Stimulated activated CD4-positive, alpha-beta T cell treated with anti-CD3 and anti-CD28 coated beads, Interleukin-12 subunit alpha, Interleukin-12 subunit beta, amount 100 ng/mL, for 24 hours (primary cell): ENCODE data around the gene NTN3.
A peak's percentile ranks its signal among the peaks of the same experiment; 100 is the strongest.

ENCODE experiments used
- DNase-seq, 2 experiments: peaks; one replicate each; pipeline ENCODE4 v3.0.0-alpha.2; 2020; ENCODE audit warnings: low read depth in 2 of 2

NTN3 gene

GRCh38 chr16:2514333-2515179 is 43.5 kb downstream of the NTN3 start:
- no peak for DNase-seq

- no peak for DNase-seq
Measured at GRCh38 chr16:2515180-2515851, 44.2 kb downstream of the NTN3 start.

GRCh38 chr16:2516391-2517240 is 45.5 kb downstream of the NTN3 start:
- no peak for DNase-seq

- no peak for DNase-seq
Measured at GRCh38 chr16:2517954-2518605, 47.0 kb downstream of the NTN3 start.

- no peak for DNase-seq
Measured at GRCh38 chr16:2518823-2519710, 48.0 kb downstream of the NTN3 start.

GRCh38 chr16:2519711-2520080 is 48.6 kb downstream of the NTN3 start:
- no peak for DNase-seq

- peak; percentile 74 to 83 for DNase-seq
Measured at GRCh38 chr16:2520097-2520783, 49.1 kb downstream of the NTN3 start, which contains the start of gene AMDHD2. TSS of gene AMDHD2 (plus strand) at chr16:2520371. CDS start at chr16:2520459, 88 bp downstream.

GRCh38 chr16:2520784-2521531 is 49.9 kb downstream of the NTN3 start:
- DNase-seq = no peak
